H1 (cell line): Measurements from ENCODE around the gene PPP2R3B. TPM values are rescaled to one million over a fixed set of nuclear protein-coding genes. Genes with fewer than 3 reads are reported as not detected.
A peak's percentile ranks its signal among the peaks of the same experiment; 100 is the strongest.

ENCODE experiments used
- BACH1 ChIP-seq: IDR thresholded peaks from 2 replicates; pipeline ENCODE4 v1.6.1; 2012; ENCODE audit warnings: low read length, improper control_type of control experiment
- CBX8 ChIP-seq: fragments of 300-800, 300-1000 bp; sonication (generic); IDR thresholded peaks from 2 replicates; pipeline ENCODE4 v1.7.1; 2016; ENCODE audit warnings: low read depth, low read length, borderline replicate concordance
- GABPA ChIP-seq: IDR thresholded peaks from 2 replicates; pipeline ENCODE4 v1.6.1; 2011; ENCODE audit warnings: mild to moderate bottlenecking, low read length, moderate library complexity, borderline replicate concordance; ENCODE audit not compliant: insufficient read depth
- HDAC6 ChIP-seq: IDR thresholded peaks from one replicate; pipeline ENCODE4 v1.7.1; 2012; ENCODE audit warnings: low read depth, mild to moderate bottlenecking, inconsistent platforms, low read length, moderate library complexity
- JUN ChIP-seq: IDR thresholded peaks from 2 replicates; pipeline ENCODE4 v1.6.1; 2011; ENCODE audit warnings: low read depth, mild to moderate bottlenecking, improper control_type of control experiment, low read length
- KDM4A ChIP-seq: IDR thresholded peaks from one replicate; pipeline ENCODE4 v1.7.1; 2012; ENCODE audit warnings: low read depth, mild to moderate bottlenecking, moderate library complexity, low read length, inconsistent platforms; ENCODE audit not compliant: severe bottlenecking
- PHF8 ChIP-seq: fragments of 200-600 bp; sonication (generic); conservative IDR thresholded peaks from 2 replicates; pipeline ENCODE4 v1.7.1; 2012; ENCODE audit warnings: low read depth, mild to moderate bottlenecking, inconsistent platforms, low read length, moderate library complexity
- RAD21 ChIP-seq, 2 experiments: IDR thresholded peaks in 1 of 2; conservative IDR thresholded peaks in 1 of 2; 2 replicates each; pipeline ENCODE4 v1.6.1; 2011; ENCODE audit warnings: low read depth in 2 of 2, low read length in 2 of 2, improper control_type of control experiment in 1 of 2, inconsistent platforms in 1 of 2, mild to moderate bottlenecking in 1 of 2, moderate library complexity in 1 of 2
- RBBP5 ChIP-seq: IDR thresholded peaks from 2 replicates; pipeline ENCODE4 v1.7.1; 2012; ENCODE audit warnings: low read depth, mild to moderate bottlenecking, inconsistent platforms, low read length, moderate library complexity, borderline replicate concordance
- RFX5 ChIP-seq: IDR thresholded peaks from 2 replicates; pipeline ENCODE4 v1.6.1; 2011; ENCODE audit warnings: low read depth, low read length, improper control_type of control experiment, borderline replicate concordance
- SAP30 ChIP-seq: fragments of 300-600 bp; sonication (generic); IDR thresholded peaks from 2 replicates; pipeline ENCODE4 v1.7.1; 2012; ENCODE audit warnings: low read length, moderate library complexity, mild to moderate bottlenecking, inconsistent platforms; ENCODE audit not compliant: insufficient read depth, insufficient replicate concordance
- SP1 ChIP-seq: IDR thresholded peaks from 2 replicates; pipeline ENCODE4 v1.6.1; 2011; ENCODE audit warnings: low read depth, low read length
- SP2 ChIP-seq: IDR thresholded peaks from 2 replicates; pipeline ENCODE4 v1.6.1; 2012; ENCODE audit warnings: mild to moderate bottlenecking, low read length, inconsistent platforms
- SP4 ChIP-seq: IDR thresholded peaks from 2 replicates; pipeline ENCODE4 v1.6.1; 2012; ENCODE audit warnings: low read length, inconsistent platforms
- SUZ12 ChIP-seq: fragments of 200-600 bp; sonication (generic); IDR thresholded peaks from 2 replicates; pipeline ENCODE4 v1.6.1; 2012; ENCODE audit warnings: mild to moderate bottlenecking, inconsistent platforms, low read length, moderate library complexity, mixed read lengths
- TAF7 ChIP-seq: optimal IDR thresholded peaks from 2 replicates; pipeline ENCODE3; 2011; ENCODE audit warnings: low read depth, mild to moderate bottlenecking, inconsistent platforms, low read length, moderate library complexity, borderline replicate concordance
- TBP ChIP-seq: IDR thresholded peaks from 2 replicates; pipeline ENCODE4 v1.6.1; 2011; ENCODE audit warnings: low read depth, low read length, improper control_type of control experiment
- TEAD4 ChIP-seq: IDR thresholded peaks from 2 replicates; pipeline ENCODE4 v1.6.1; 2012; ENCODE audit warnings: low read depth, low read length, inconsistent platforms, mixed read lengths
- ZNF274 ChIP-seq: IDR thresholded peaks from 2 replicates; pipeline ENCODE4 v1.7.0; 2012; ENCODE audit warnings: low read length, borderline replicate concordance; ENCODE audit errors: extremely low read depth
- polyA plus RNA-seq, 7 experiments: library from polyadenylated mRNA; depleted of rRNA in 3 of 7; stranded (reverse) in 5 of 7; unstranded in 2 of 7; fragments of >200 nt in 5 of 7; fragments of 200-250 nt in 2 of 7; gene quantifications; 1 replicate in 5 of 7; 2 replicates in 1 of 7; 4 replicates in 1 of 7; pipeline versions ENCODE4 v1.2.1 to v1.2.3, GENCODE V29; 2011 to 2013; ENCODE audit warnings: missing spikeins in 2 of 7, mixed read lengths in 2 of 7
- total RNA-seq: library from RNA; stranded (reverse); fragmentation: NEBNext Ultra II Directional; extraction: Animal tissue kit (Norgen Biotek cat#: 25700); gene quantifications from 2 replicates; pipeline ENCODE4 v1.2.1, GENCODE V29; 2021
- TF ChIP-seq, protein P1 (sequence below): IDR thresholded peaks from 2 replicates; pipeline ENCODE4 v1.6.1; 2011; ENCODE audit warnings: low read depth, mild to moderate bottlenecking, low read length; ENCODE audit not compliant: insufficient read depth
- TF ChIP-seq, protein P2 (sequence below): IDR thresholded peaks from 2 replicates; pipeline ENCODE4 v1.6.1; 2012; ENCODE audit warnings: low read length, inconsistent platforms

PPP2R3B gene
- total and polyA plus RNA-seq, 2 of the 8 experiments (the other 6 are each of a cell fraction or from before 2014, with no cell fraction given), result 47.6 to 86.7 TPM

DNA sequence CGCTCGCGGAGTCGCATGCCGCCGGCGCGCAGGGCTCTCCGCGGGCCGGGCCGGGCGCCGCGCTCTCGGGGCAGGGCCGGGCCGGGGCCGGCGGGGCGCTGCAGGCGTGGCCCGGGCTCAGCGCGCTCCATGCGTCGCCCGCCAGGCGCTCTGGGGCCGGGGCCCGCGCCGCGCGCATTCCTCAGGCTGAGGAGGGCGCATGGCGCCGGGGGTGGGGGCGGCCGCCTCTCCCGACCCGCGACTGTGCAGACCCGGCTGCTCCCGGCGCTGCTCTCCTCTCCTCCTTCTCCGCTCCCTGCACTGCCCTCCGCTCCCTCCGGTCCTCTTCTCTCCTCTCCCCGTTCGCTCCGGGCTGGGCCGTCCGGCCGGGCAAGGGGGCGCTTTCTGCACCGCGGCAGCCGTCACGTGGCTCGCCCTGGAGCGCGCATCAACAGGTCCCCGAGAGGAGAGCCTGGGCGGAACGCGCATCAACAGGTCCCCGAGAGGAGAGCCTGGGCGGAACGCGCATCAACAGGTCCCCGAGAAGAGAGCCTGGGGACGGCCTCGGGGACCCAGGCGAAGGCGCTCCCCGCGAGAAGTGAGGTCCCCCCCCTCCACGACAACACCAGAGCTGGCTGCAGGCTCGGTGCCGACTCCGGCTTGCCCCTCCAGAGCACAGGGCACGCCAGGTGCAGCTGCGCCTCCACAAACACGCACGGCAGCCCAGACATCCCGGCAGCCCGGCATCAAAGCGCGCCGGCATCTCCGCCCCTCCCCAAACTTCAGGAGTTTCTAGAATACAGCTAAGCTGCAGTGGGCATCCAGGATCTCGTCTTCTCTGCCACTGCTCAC is 12.9 kb downstream of the PPP2R3B start (continued):
- TF ChIP-seq, protein P1, sequence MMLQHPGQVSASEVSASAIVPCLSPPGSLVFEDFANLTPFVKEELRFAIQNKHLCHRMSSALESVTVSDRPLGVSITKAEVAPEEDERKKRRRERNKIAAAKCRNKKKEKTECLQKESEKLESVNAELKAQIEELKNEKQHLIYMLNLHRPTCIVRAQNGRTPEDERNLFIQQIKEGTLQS, result 0 out of 2 replicates have a peak, but pooled peaks have one; percentile 21
- TF ChIP-seq SUZ12, result no peak
- TF ChIP-seq SP2, result no peak
- no peak for TF ChIP-seq CBX8
- no peak for TF ChIP-seq JUN
- TF ChIP-seq GABPA, result no peak
- TF ChIP-seq RAD21 (IDR thresholded peaks at IDR 0.05 in 1 of 2, conservative IDR thresholded peaks at IDR 0.05 in 1 of 2; ENCODE audit: low read depth in 2 of 2, low read length in 2 of 2), result no peak
- TF ChIP-seq SP1, result no peak
- TF ChIP-seq TAF7, result peak; percentile 33
- TF ChIP-seq SAP30, result no peak
- no peak for TF ChIP-seq BACH1
- TF ChIP-seq PHF8, result peak; percentile 64
- peak; percentile 80 for TF ChIP-seq KDM4A
- TF ChIP-seq RFX5, result no peak
- TF ChIP-seq SP4, result no peak
- TF ChIP-seq TBP, result peak; percentile 20; the same call in 1 of the 2 replicates
- TF ChIP-seq, protein P2, sequence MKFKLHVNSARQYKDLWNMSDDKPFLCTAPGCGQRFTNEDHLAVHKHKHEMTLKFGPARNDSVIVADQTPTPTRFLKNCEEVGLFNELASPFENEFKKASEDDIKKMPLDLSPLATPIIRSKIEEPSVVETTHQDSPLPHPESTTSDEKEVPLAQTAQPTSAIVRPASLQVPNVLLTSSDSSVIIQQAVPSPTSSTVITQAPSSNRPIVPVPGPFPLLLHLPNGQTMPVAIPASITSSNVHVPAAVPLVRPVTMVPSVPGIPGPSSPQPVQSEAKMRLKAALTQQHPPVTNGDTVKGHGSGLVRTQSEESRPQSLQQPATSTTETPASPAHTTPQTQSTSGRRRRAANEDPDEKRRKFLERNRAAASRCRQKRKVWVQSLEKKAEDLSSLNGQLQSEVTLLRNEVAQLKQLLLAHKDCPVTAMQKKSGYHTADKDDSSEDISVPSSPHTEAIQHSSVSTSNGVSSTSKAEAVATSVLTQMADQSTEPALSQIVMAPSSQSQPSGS, result no peak
- no peak for TF ChIP-seq RBBP5
- no peak for TF ChIP-seq ZNF274
- TF ChIP-seq HDAC6, result no peak
- TF ChIP-seq TEAD4, result no peak
